Stimulated activated naive CD8-positive, alpha-beta T cell treated with anti-CD3 and anti-CD28 coated beads, Interleukin-15, Interleukin-2, amounts not matched to agents 100 ng/mL and 50 ng/mL, for 24 hours (primary cell): Measurements from ENCODE around the gene ITPR2.
"Not testable (repeated sequence)": the region's sequence is repeated elsewhere in the genome, so short reads cannot be mapped to it uniquely, and the experiment has no call there.

ENCODE experiments used
- H3K27ac Mint-ChIP-seq: one replicate; pipeline ENCODE4 v1.8.0; 2021; ENCODE audit warnings: mild to moderate bottlenecking, mixed read lengths
- H3K27me3 Mint-ChIP-seq: one replicate; pipeline ENCODE4 v1.8.0; 2021; ENCODE audit warnings: mixed read lengths
- H3K36me3 Mint-ChIP-seq: one replicate; pipeline ENCODE4 v1.8.0; 2021; ENCODE audit warnings: low read depth, mixed read lengths
- H3K4me1 Mint-ChIP-seq: one replicate; pipeline ENCODE4 v1.8.0; 2021; ENCODE audit warnings: low read depth, mixed read lengths
- H3K4me3 Mint-ChIP-seq: one replicate; pipeline ENCODE4 v1.8.0; 2021; ENCODE audit warnings: mild to moderate bottlenecking, mixed read lengths
- H3K9me3 Mint-ChIP-seq: one replicate; pipeline ENCODE4 v1.8.0; 2021; ENCODE audit warnings: mixed read lengths

Gene ITPR2

DNA sequence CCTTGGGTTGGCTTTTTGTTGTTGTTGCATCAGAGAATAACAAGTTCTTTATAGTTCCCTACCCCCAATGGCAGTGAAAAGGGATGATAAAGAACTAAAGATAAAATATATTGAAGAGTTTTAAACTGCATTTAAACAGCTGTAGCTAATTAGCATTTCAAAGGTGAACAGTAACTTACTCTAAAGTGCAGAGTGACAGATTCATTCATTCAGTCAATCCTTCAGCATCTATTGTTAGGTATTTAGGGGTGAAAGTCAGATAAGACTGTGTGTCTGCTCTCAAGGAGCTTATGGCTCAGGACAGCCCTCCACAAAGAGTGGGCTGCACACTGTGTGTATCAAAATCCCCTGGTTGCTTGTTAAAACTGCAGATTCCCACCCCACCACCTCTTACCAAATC is 491.5 kb downstream of the ITPR2 start:
- peaks cover 25% of the 10 kb centered on the region for H3K4me1 Mint-ChIP-seq
- H3K4me3 Mint-ChIP-seq: no peak overlapping the region
- peaks cover 46% of the 10 kb centered on the region for H3K36me3 Mint-ChIP-seq
- no peaks in the 10 kb centered on the region for H3K9me3 Mint-ChIP-seq
- H3K27me3 Mint-ChIP-seq: no peaks in the 10 kb centered on the region
- H3K27ac Mint-ChIP-seq: no peak overlapping the region

- Mint-ChIP-seq H3K4me3 (no peak overlapping the region), H3K27me3 (no peaks in the 10 kb centered on the region), H3K4me1 (peaks cover 20% of the 10 kb centered on the region), H3K36me3 (peaks cover 51% of the 10 kb centered on the region), H3K27ac (peak overlapping the region; percentile 32), H3K9me3 (no peaks in the 10 kb centered on the region)
Observed at GRCh38 chr12:26340649-26341048, 492.3 kb downstream of the ITPR2 start.

- Mint-ChIP-seq H3K9me3 (no peaks in the 10 kb centered on the region), H3K27ac (no peak overlapping the region), H3K4me3 (no peak overlapping the region)
Observed at GRCh38 chr12:26339976-26340375, 493.0 kb downstream of the ITPR2 start.

DNA sequence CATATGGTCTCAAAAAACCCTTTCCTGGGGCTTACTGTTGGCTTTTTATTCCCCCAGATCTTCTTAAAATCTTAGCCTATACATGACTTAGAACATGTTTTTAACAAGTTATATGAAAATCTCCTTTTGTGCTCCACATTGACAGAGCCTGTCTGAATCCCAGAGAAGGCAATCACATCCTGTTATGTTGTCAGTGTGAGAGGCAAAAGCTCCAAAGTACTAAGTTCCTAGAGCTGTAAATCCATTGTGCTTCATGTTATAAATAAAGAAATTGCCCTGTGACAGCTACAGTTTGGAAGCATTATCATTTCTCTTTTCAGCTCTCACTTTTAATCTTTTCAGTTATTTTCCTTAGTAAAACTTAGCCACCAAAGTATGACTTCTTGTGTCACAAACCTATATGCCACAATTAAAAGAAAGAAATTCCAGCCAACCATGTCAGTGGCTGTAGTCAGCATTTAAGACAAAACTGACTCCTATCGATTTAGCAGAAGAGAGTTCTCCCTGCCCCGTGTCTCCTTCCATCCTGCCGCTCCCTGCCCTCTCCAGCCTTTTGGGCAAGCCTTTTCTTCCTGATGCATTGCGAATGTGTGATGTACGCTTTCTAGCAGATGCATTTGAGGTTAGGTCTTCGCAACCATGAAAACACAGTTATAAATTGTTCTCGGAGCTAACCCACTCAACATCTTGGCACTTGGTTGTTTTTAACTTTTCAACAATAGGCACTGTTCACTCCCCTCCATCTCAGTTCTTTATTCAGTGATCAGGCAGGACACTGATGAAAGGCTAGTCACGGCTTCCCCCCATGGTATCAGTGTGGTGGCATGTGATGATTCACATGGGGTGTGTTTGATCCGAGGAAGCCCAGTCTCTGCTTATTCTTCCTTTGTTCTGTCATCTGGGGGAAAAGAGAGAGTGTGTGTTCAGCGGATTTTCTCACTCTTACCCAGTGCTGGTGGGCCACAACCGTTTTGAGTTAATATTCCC is 494.1 kb downstream of the ITPR2 start:
- Mint-ChIP-seq H3K36me3 (peaks cover 60% of the 10 kb centered on the region), H3K27ac (no peak overlapping the region), H3K4me1 (peaks cover 17% of the 10 kb centered on the region), H3K27me3 (no peaks in the 10 kb centered on the region), H3K4me3 (no peak overlapping the region), H3K9me3 (peaks cover 4% of the 10 kb centered on the region)

More at GRCh38 chr12:26339976-26340375, 493.0 kb downstream of the ITPR2 start:
- Mint-ChIP-seq H3K36me3 (peaks cover 56% of the 10 kb centered on the region), H3K27me3 (no peaks in the 10 kb centered on the region), H3K4me1 (peaks cover 17% of the 10 kb centered on the region)

DNA sequence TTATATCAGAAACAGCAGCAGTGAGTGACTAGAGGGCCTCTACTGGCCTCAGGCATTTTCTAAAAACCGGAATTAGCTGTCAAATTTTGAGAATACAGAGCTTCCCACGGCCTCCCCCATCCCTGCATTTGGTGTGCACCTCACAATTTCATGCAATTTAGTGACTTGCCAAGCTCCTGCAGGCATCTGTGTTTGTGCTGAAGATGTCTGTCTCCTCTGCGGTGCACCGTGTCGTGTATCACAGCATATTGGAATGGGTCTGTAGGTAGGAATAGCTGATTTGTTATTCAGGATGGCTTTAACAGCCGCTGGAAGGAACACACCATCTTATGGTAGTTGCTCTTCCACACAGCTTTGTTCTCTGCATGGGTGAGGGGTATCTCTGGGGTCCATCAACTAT is 497.3 kb downstream of the ITPR2 start:
- H3K4me3 Mint-ChIP-seq: no peak overlapping the region
- H3K4me1 Mint-ChIP-seq: peaks cover 7% of the 10 kb centered on the region
- peaks cover 9% of the 10 kb centered on the region for H3K9me3 Mint-ChIP-seq
- peaks cover 52% of the 10 kb centered on the region for H3K36me3 Mint-ChIP-seq
- H3K27me3 Mint-ChIP-seq: no peaks in the 10 kb centered on the region
- no peak overlapping the region for H3K27ac Mint-ChIP-seq

- Mint-ChIP-seq H3K4me3 (no peak overlapping the region), H3K4me1 (no peaks in the 10 kb centered on the region), H3K36me3 (peaks cover 43% of the 10 kb centered on the region), H3K9me3 (peaks cover 9% of the 10 kb centered on the region), H3K27me3 (no peaks in the 10 kb centered on the region), H3K27ac (no peak overlapping the region)
Observed at GRCh38 chr12:26334621-26335124, 498.3 kb downstream of the ITPR2 start.

DNA sequence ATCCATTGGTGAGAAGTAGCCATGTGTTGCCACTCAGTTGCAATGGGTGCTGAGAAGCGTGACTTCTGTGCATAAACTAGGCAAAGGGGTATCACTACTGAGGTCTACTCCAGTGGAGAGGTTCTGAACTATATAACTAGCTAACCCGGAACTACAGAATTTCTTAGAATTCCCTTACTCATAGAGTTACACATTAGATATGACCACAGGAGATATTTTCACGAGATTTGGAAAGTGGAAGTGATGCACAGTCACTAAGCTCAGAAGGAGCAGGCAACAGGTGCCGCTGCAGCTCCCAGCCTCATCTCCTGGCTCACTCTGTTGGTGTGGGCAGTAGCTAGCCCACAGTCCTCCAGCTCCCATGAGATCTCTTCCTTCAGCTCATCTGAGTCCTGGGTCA is 501.0 kb downstream of the ITPR2 start:
- no peak overlapping the region for H3K4me3 Mint-ChIP-seq
- H3K27ac Mint-ChIP-seq: no peak overlapping the region
- peaks cover 9% of the 10 kb centered on the region for H3K9me3 Mint-ChIP-seq
- peaks cover 9% of the 10 kb centered on the region for H3K27me3 Mint-ChIP-seq
- peaks cover 6% of the 10 kb centered on the region for H3K4me1 Mint-ChIP-seq
- peaks cover 22% of the 10 kb centered on the region for H3K36me3 Mint-ChIP-seq

- Mint-ChIP-seq H3K4me1 (peaks cover 6% of the 10 kb centered on the region), H3K36me3 (peaks cover 17% of the 10 kb centered on the region), H3K4me3 (no peak overlapping the region), H3K27me3 (peaks cover 9% of the 10 kb centered on the region), H3K27ac (no peak overlapping the region), H3K9me3 (peaks cover 9% of the 10 kb centered on the region)
Observed at GRCh38 chr12:26331136-26331535, 501.9 kb downstream of the ITPR2 start.

DNA sequence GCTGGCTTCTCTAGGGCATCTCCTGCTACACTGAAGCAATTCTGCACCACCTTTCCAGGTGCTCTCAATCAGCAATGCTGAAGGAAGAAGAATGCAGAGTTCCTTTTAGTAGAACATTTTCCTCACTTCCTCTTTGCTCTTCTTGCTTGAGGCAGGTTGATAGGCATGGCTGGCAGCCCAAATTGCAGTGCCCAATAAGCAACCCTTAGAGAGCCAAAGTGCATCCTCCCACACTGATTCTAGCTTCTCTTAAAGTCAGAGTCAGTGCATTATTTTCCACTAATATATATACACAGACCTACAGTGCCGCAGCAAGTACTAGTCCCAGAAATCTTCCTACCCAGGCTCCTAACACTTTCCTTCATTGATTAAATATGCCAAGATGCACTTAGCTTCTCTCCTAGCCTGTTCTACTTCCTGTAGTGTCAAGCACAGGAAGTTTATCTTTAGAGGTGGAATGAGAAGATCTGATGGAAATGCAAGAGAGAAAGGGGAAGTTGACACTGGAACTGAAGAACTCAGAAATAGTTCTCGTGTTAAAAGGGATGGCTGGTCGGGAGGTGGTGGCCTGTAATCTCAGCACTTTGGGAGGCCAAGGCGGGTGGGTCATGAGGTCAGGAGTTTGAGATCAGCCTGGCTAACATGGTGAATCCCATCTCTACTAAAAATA is 504.9 kb downstream of the ITPR2 start:
- Mint-ChIP-seq H3K27ac (no peak overlapping the region), H3K9me3 (peaks cover 4% of the 10 kb centered on the region), H3K4me3 (no peak overlapping the region), H3K36me3 (peaks cover 3% of the 10 kb centered on the region), H3K27me3 (peaks cover 13% of the 10 kb centered on the region), H3K4me1 (peaks cover 6% of the 10 kb centered on the region)

- Mint-ChIP-seq H3K4me1 (peaks cover 11% of the 10 kb centered on the region), H3K27me3 (peaks cover 20% of the 10 kb centered on the region), H3K27ac (no peak overlapping the region), H3K9me3 (peaks cover 3% of the 10 kb centered on the region), H3K36me3 (no peaks in the 10 kb centered on the region), H3K4me3 (no peak overlapping the region)
Observed at GRCh38 chr12:26323673-26324072, 509.3 kb downstream of the ITPR2 start.

GRCh38 chr12:26319511-26319910 is 513.5 kb downstream of the ITPR2 start:
- Mint-ChIP-seq H3K36me3 (peaks cover 8% of the 10 kb centered on the region), H3K9me3 (peaks cover 10% of the 10 kb centered on the region), H3K27ac (no peak overlapping the region), H3K4me3 (no peak overlapping the region), H3K4me1 (peaks cover 14% of the 10 kb centered on the region), H3K27me3 (peaks cover 24% of the 10 kb centered on the region)

DNA sequence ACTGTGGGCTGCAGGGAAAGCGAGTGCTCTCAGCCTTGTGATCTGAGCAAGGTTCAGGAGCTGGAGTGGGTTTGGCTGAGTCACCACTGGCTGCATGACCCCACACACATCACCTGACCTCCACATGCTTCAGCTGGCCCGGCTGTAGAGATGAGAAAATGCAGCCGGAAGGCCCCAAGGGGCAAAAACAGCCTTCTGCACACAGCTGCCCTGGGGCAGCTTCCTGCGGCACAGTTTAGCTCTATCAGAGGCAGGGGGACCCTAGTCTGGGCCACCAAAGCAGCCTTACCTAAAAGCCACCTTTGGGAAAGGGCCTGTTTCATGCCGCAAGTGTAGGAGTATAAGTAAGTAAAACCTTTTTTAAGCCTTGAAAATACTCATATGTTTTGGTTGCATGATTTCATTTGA is 514.3 kb downstream of the ITPR2 start:
- peaks cover 24% of the 10 kb centered on the region for H3K27me3 Mint-ChIP-seq
- H3K9me3 Mint-ChIP-seq: peaks cover 11% of the 10 kb centered on the region
- H3K4me1 Mint-ChIP-seq: peaks cover 14% of the 10 kb centered on the region
- no peak overlapping the region for H3K4me3 Mint-ChIP-seq
- peaks cover 8% of the 10 kb centered on the region for H3K36me3 Mint-ChIP-seq
- no peak overlapping the region for H3K27ac Mint-ChIP-seq

GRCh38 chr12:26317942-26318575 is 514.9 kb downstream of the ITPR2 start:
- Mint-ChIP-seq H3K4me1 (peaks cover 14% of the 10 kb centered on the region), H3K9me3 (peaks cover 11% of the 10 kb centered on the region), H3K27me3 (peaks cover 24% of the 10 kb centered on the region), H3K27ac (peak overlapping the region; percentile 36), H3K4me3 (no peak overlapping the region), H3K36me3 (peaks cover 8% of the 10 kb centered on the region)

GRCh38 chr12:26314103-26314502 is 518.9 kb downstream of the ITPR2 start:
- H3K36me3 Mint-ChIP-seq, H3K4me3 Mint-ChIP-seq: not testable (repeated sequence)
- peaks cover 20% of the 10 kb centered on the region for H3K9me3 Mint-ChIP-seq

GRCh38 chr12:26310489-26310888 is 522.5 kb downstream of the ITPR2 start:
- Mint-ChIP-seq H3K9me3 (peaks cover 25% of the 10 kb centered on the region), H3K27me3 (peaks cover 27% of the 10 kb centered on the region)
- not testable (repeated sequence) for H3K27ac Mint-ChIP-seq, H3K36me3 Mint-ChIP-seq, H3K4me1 Mint-ChIP-seq, H3K4me3 Mint-ChIP-seq

More at GRCh38 chr12:26314103-26314502, 518.9 kb downstream of the ITPR2 start:
- not testable (repeated sequence) for H3K27ac Mint-ChIP-seq
- H3K4me1 Mint-ChIP-seq: peaks cover 14% of the 10 kb centered on the region
- H3K27me3 Mint-ChIP-seq: peaks cover 24% of the 10 kb centered on the region
